Sigmoid colon (tissue), 7 donors: Measurements from ENCODE around the gene ZG16. TPM values are rescaled to one million over a fixed set of nuclear protein-coding genes. Genes with fewer than 3 reads are reported as not detected.

ENCODE experiments used
- DNase-seq: peaks from one replicate; pipeline ENCODE4 v3.0.0-alpha.2; 2019
- H3K27ac ChIP-seq, 4 donors: fragments of 200-600 bp; sonication (generic); one replicate each; pipeline ENCODE4 v1.5.1; 2016 to 2019; ENCODE audit warnings: mild to moderate bottlenecking in 1 of 4
- H3K27me3 ChIP-seq, 3 donors: fragments of 200-600 bp; sonication (generic); one replicate each; pipeline ENCODE4 v1.5.1; 2019; ENCODE audit warnings: mild to moderate bottlenecking in 1 of 3
- H3K36me3 ChIP-seq, 4 donors: fragments of 200-600 bp; sonication (generic); one replicate each; pipeline ENCODE4 v1.5.1; 2016 to 2019
- H3K4me1 ChIP-seq, 4 donors: fragments of 200-600 bp; sonication (generic); one replicate each; pipeline ENCODE4 v1.5.1; 2017 to 2019
- H3K4me3 ChIP-seq, 4 donors: fragments of 200-600 bp; sonication (generic); one replicate each; pipeline ENCODE4 v1.5.1; 2017 to 2019; ENCODE audit warnings: mild to moderate bottlenecking in 2 of 4, moderate library complexity in 1 of 4
- H3K9me3 ChIP-seq, 4 donors: fragments of 200-600 bp in 3 of 4; sonication (generic) in 3 of 4; one replicate each; pipeline versions ENCODE4 v1.5.1 to v1.6.1; 2013 to 2019
- CTCF ChIP-seq, 4 experiments: fragments of 450-650 bp in 3 of 4; fragments of 200-600 bp in 1 of 4; IDR thresholded peaks; one replicate each; pipeline ENCODE4 v1.5.1; 2016 to 2019; ENCODE audit warnings: antibody characterized with exemption in 4 of 4, mild to moderate bottlenecking in 3 of 4, moderate library complexity in 2 of 4
- EP300 ChIP-seq, 4 donors: sonication (generic); formaldehyde crosslinking; IDR thresholded peaks; one replicate each; pipeline ENCODE4 v1.6.1; 2017; ENCODE audit warnings: antibody characterized with exemption in 4 of 4
- POLR2A ChIP-seq, 2 donors: fragments of 450-650 bp; IDR thresholded peaks; one replicate each; pipeline ENCODE4 v1.6.1; 2016; ENCODE audit warnings: antibody characterized with exemption in 2 of 2, mild to moderate bottlenecking in 2 of 2, moderate library complexity in 2 of 2
- POLR2AphosphoS5 ChIP-seq, 4 donors: sonication (generic); formaldehyde crosslinking; IDR thresholded peaks; one replicate each; pipeline ENCODE4 v1.6.1; 2017; ENCODE audit warnings: antibody characterized with exemption in 4 of 4
- WGBS, 2 donors: extraction: QIAGEN DNeasy Blood & Tissue Kit; methylation state at CpG; one replicate each; pipeline ENCODE4 v1.1.7; 2013; 5-methylcytosine and 5-hydroxymethylcytosine counted together
- intact Hi-C: fragments of 100-400 bp; cut with DNase I; formaldehyde crosslinking; loops from one replicate; pipeline ENCODE4 v1.15.1; 2023
- polyA plus RNA-seq, 3 donors: library from polyadenylated mRNA; stranded (reverse); fragments of 200-250 nt; gene quantifications; one replicate each; pipeline ENCODE4 v1.2.3, GENCODE V29; 2013
- total RNA-seq, 4 donors: library from RNA; depleted of rRNA; stranded (reverse); fragments of >200 nt; gene quantifications; one replicate each; pipeline ENCODE4 v1.1.0, GENCODE V29; 2016
- donor health status: healthy with polysubstance abuse.
- donor health status: Bipolar disorder and iron deficiency.
- donor health status: healthy.

ZG16 gene
- total and polyA plus RNA-seq, 7 donors = 1.4 to 1,249 (median 503) TPM; not detected in 3

GRCh38 chr16:29814592-29814991 is 36.5 kb downstream of the ZG16 start:
- WGBS, 2 donors = 78 to 89% methylated on average over 5 of the region's 5 CpGs
- DNase-seq = no peak
- intact Hi-C loops = loop anchor here (5.0 to 10.0 kb wide), 3 partner anchors 253 to 840 kb away; partner anchors contain the start of genes ALDOA, FBRS, PRR14 and TBX6
- Histone ChIP-seq H3K4me1 (peaks cover 0 to 81% (median 71%) of the 10 kb centered on the region in 4 donors), H3K9me3 (no peaks in the 10 kb centered on the region), H3K27ac (peak overlapping the region; percentile 94 to 97 (median 95)), H3K36me3 (peaks cover 0 to 23% (median 4%) of the 10 kb centered on the region in 4 donors), H3K27me3 (no peaks in the 10 kb centered on the region), H3K4me3 (no peak overlapping the region)
- TF ChIP-seq EP300 (IDR thresholded peaks at IDR 0.05) (no peak), CTCF (IDR thresholded peaks at IDR 0.05) (no peak), POLR2AphosphoS5 (IDR thresholded peaks at IDR 0.05) (no peak), POLR2A (IDR thresholded peaks at IDR 0.05) (no peak)

- no peak for TF ChIP-seq POLR2AphosphoS5 (IDR thresholded peaks at IDR 0.05)
- TF ChIP-seq EP300 (IDR thresholded peaks at IDR 0.05) = no peak
- TF ChIP-seq CTCF (IDR thresholded peaks at IDR 0.05) = no peak
- no peak for TF ChIP-seq POLR2A (IDR thresholded peaks at IDR 0.05)
- 4 to 6% methylated on average over 39 of the region's 39 CpGs for WGBS, 2 donors
- intact Hi-C loops = loop anchor here (5.0 to 10.0 kb wide), 3 partner anchors 157 to 840 kb away; partner anchors contain the start of genes FBRS, PRR14, TAOK2 and TBX6
These were observed 37.1 kb downstream of the ZG16 start for GRCh38 chr16:29815032-29815721.

GRCh38 chr16:29815793-29816693 is 38.0 kb downstream of the ZG16 start, which contains the start of gene PAGR1:
TSS of gene PAGR1 (plus strand) at chr16:29816152. CDS start at chr16:29816526, 374 bp downstream.
- WGBS, 2 donors = 0% methylated on average over 70 of the region's 70 CpGs
- TF ChIP-seq POLR2A (IDR thresholded peaks at IDR 0.05) (peak; percentile 24 to 59), CTCF (IDR thresholded peaks at IDR 0.05) (peak; percentile 68 to 88 (median 82)), EP300 (IDR thresholded peaks at IDR 0.05) (peak in 1 of 4 donors; percentile 35), POLR2AphosphoS5 (IDR thresholded peaks at IDR 0.05) (peak; percentile 72 to 85 (median 83))
- Histone ChIP-seq H3K36me3 (peaks cover 0 to 16% (median 4%) of the 10 kb centered on the region in 4 donors), H3K27ac (peak within 1 kb of the TSS; percentile 94 to 97 (median 95)), H3K4me3 (peak within 1 kb of the TSS; percentile 58 to 78 (median 66)), H3K27me3 (no peaks in the 10 kb centered on the region), H3K9me3 (no peaks in the 10 kb centered on the region), H3K4me1 (peaks cover 0 to 79% (median 66%) of the 10 kb centered on the region in 4 donors)
- peak; percentile 100 for DNase-seq
- intact Hi-C loops = loop anchor here (5.0 to 10.0 kb wide), 3 partner anchors 156 to 839 kb away; partner anchors contain the start of genes FBRS, PRR14, TAOK2 and TBX6

More at GRCh38 chr16:29815032-29815721, 37.1 kb downstream of the ZG16 start:
- DNase-seq = peak; percentile 79
- Histone ChIP-seq H3K27me3 (no peaks in the 10 kb centered on the region), H3K4me3 (peak overlapping the region; percentile 21 to 78 (median 63)), H3K4me1 (peaks cover 0 to 81% (median 71%) of the 10 kb centered on the region in 4 donors), H3K9me3 (no peaks in the 10 kb centered on the region), H3K27ac (peak overlapping the region; percentile 94 to 97 (median 95)), H3K36me3 (peaks cover 0 to 18% (median 4%) of the 10 kb centered on the region in 4 donors)

- intact Hi-C loops = loop anchor here (5.0 to 10.0 kb wide), 3 partner anchors 155 to 838 kb away; partner anchors contain the start of genes FBRS, PRR14, TAOK2 and TBX6
- peak; percentile 88 for DNase-seq
- WGBS, 2 donors = 0 to 2% methylated on average over 37 of the region's 37 CpGs
- Histone ChIP-seq H3K4me3 (peak overlapping the region; percentile 58 to 78 (median 66)), H3K9me3 (no peaks in the 10 kb centered on the region), H3K27ac (peak overlapping the region; percentile 94 to 97 (median 95)), H3K4me1 (peaks cover 0 to 82% (median 71%) of the 10 kb centered on the region in 4 donors), H3K36me3 (peaks cover 0 to 16% (median 4%) of the 10 kb centered on the region in 4 donors), H3K27me3 (no peaks in the 10 kb centered on the region)
- peak in 3 of 4 donors; percentile 33 to 65 (median 54) for TF ChIP-seq POLR2AphosphoS5 (IDR thresholded peaks at IDR 0.05)
- TF ChIP-seq EP300 (IDR thresholded peaks at IDR 0.05) = no peak
- TF ChIP-seq CTCF (IDR thresholded peaks at IDR 0.05) = no peak
- peak in 1 of 2 donors; percentile 39 for TF ChIP-seq POLR2A (IDR thresholded peaks at IDR 0.05)
These were observed 38.8 kb downstream of the ZG16 start for GRCh38 chr16:29816694-29817441.
